ENCODE data around the gene CNPY2. TPM values are rescaled to one million over a fixed set of nuclear protein-coding genes. Genes with fewer than 3 reads are reported as not detected.

CNPY2 gene
- total and polyA plus RNA-seq, 2 of the 13 experiments (the other 11 are each of a cell fraction or from before 2014, with no cell fraction given): 285 to 356 TPM

DNA sequence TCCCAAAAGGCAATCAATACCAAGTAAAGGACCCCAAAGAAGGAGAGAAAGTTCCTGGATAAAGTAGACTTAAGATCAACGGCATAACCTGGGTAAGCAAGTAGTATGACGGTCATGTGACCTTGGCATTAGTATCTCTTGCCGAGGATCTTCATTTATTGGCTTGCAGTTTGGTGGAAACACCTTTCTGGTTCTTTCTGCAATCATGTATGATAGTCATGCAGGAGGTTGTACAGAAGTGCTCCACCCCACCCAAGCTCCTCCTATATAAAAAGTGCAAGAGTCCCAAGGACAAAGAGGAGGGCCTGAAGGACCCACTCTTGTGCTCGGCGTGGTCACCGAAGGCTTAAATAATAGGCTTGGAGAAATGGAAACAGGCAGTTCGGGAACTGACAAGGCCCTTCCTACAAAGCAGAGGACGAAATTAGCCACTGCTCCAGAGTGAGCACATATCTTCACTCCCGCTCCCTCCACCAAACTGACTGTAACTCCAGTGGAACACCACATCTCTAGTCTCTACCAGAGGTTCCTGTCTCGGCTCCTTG, 16.4 kb downstream of the CNPY2 start (continued):
- TF ChIP-seq, protein P1, sequence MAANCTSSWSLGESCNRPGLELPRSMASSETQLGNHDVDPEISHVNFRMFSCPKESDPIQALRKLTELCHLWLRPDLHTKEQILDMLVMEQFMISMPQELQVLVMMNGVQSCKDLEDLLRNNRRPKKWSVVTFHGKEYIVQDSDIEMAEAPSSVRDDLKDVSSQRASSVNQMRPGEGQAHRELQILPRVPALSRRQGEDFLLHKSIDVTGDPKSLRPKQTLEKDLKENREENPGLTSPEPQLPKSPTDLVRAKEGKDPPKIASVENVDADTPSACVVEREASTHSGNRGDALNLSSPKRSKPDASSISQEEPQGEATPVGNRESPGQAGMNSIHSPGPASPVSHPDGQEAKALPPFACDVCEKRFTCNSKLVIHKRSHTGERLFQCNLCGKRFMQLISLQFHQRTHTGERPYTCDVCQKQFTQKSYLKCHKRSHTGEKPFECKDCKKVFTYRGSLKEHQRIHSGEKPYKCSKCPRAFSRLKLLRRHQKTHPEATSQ (CRISPR knock-in tag; IDR thresholded peaks at IDR 0.05; ENCODE audit: borderline replicate concordance): no peak
- peak in 1 of 2 experiments; percentile 38; a peak in 1 of 4 replicates for TF ChIP-seq POLR2A (IDR thresholded peaks at IDR 0.05; ENCODE audit: insufficient read depth in 1 of 2, low read depth in 2 of 2, low read length in 2 of 2)
- TF ChIP-seq NCOA2 (CRISPR knock-in tag; IDR thresholded peaks at IDR 0.05): no peak
- TF ChIP-seq, protein P2, sequence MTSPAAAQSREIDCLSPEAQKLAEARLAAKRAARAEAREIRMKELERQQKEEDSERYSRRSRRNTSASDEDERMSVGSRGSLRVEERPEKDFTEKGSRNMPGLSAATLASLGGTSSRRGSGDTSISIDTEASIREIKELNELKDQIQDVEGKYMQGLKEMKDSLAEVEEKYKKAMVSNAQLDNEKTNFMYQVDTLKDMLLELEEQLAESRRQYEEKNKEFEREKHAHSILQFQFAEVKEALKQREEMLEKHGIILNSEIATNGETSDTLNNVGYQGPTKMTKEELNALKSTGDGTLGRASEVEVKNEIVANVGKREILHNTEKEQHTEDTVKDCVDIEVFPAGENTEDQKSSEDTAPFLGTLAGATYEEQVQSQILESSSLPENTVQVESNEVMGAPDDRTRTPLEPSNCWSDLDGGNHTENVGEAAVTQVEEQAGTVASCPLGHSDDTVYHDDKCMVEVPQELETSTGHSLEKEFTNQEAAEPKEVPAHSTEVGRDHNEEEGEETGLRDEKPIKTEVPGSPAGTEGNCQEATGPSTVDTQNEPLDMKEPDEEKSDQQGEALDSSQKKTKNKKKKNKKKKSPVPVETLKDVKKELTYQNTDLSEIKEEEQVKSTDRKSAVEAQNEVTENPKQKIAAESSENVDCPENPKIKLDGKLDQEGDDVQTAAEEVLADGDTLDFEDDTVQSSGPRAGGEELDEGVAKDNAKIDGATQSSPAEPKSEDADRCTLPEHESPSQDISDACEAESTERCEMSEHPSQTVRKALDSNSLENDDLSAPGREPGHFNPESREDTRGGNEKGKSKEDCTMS (CRISPR knock-in tag; conservative IDR thresholded peaks at IDR 0.05): no peak
- TF ChIP-seq ZNF75D (CRISPR knock-in tag; IDR thresholded peaks at IDR 0.05; ENCODE audit: borderline replicate concordance): no peak
- no peak for TF ChIP-seq NCOR1 (IDR thresholded peaks at IDR 0.05; ENCODE audit: borderline replicate concordance, low read length)
- TF ChIP-seq MYNN (CRISPR knock-in tag; IDR thresholded peaks at IDR 0.05; ENCODE audit: low read depth): no peak

DNA sequence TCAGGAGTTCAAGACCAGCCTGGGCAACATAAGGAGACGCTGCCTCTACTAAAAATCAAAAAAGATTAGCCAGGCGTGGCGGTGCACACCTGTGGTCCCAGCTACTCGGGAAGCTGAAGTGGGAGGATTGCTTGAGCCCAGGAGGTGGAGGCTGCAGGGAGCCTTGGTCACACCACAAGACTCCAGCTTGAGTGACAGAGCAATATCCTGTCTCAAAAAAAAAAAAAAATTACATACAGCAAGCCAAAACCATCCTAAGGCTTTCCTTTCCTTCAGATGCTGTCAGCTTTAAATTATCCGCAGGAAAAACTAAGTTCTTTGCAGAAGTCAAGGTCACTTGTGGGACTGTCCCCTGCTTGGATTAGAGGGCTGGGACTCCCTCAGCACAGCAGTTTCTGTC, 17.0 kb downstream of the CNPY2 start:
- ChIA-PET POLR2A (interaction anchor here (0.8 to 2.8 kb wide), 10 partner anchors 9 to 181 kb away, joined by 3 to 16 read pairs (median 6); partner anchors contain the start of genes ANKRD52, COQ10A, ESYT1 and RNF41), CTCF (ENCODE audit: low intra/inter-chr PET ratio, low total read pairs) (no interaction called here)
- H3K4me3 ChIP-seq (replicated peaks in 1 of 3; ENCODE audit: insufficient read depth in 1 of 3, low read depth in 2 of 3, low read length in 3 of 3): peak overlapping the region; percentile 76 to 97 (median 94); a peak in 5 of 6 replicates
- peak overlapping the region; percentile 96 for H3K27ac ChIP-seq (ENCODE audit: extremely low read length, insufficient read depth, low read length)
- no peak overlapping the region for H2AFZ ChIP-seq (ENCODE audit: low read length)
- H3K4me1 ChIP-seq (ENCODE audit: insufficient read depth, low read length): peaks cover 74% of the 10 kb centered on the region
- FAIRE-seq: no peak
- intact Hi-C loops (cut with micrococcal nuclease; ENCODE audit: unreplicated experiment) (no loop called here), in situ Hi-C loops (cut with HindIII; ENCODE audit: extremely low pct_ligation_motif_present, low pct_unique_long_range_greater_than_20kb) (no loop called here)
- no peak for DNase-seq (ENCODE audit: low spot score)
- H3K9ac ChIP-seq (ENCODE audit: insufficient read depth, low read depth, low read length): peak overlapping the region; percentile 86
- H3K4me2 ChIP-seq (ENCODE audit: low read depth, low read length): peak overlapping the region; percentile 77
- H3K9me3 ChIP-seq (ENCODE audit: low read length): no peaks in the 10 kb centered on the region
- H3K27me3 ChIP-seq (ENCODE audit: control insufficient read depth in 1 of 2, insufficient read depth in 2 of 2, low read length in 2 of 2): no peaks in the 10 kb centered on the region; a peak in 1 of 5 replicates
- WGBS (ENCODE audit: low lambda C conversion rate): 66% methylated on average over 5 of the region's 5 CpGs
- no peaks in the 10 kb centered on the region; the same call in 1 of the 2 replicates for H4K20me1 ChIP-seq (ENCODE audit: insufficient read depth, low read length)
- H3K36me3 ChIP-seq (replicated peaks in 1 of 2; ENCODE audit: control insufficient read depth in 1 of 2, insufficient read depth in 2 of 2, low read length in 2 of 2): peaks cover 2 to 11% of the 10 kb centered on the region in 2 experiments; a peak in 2 of 5 replicates
- no TSS peak for BruUV-seq (replicated peaks)
- peaks cover 52% of the 10 kb centered on the region for H3K79me2 ChIP-seq (ENCODE audit: insufficient read depth, low read length)
- ATAC-seq: no peak
- TF ChIP-seq ZNF431 (CRISPR knock-in tag; IDR thresholded peaks at IDR 0.05; ENCODE audit: borderline replicate concordance, low read depth) (no peak), ZNF563 (CRISPR knock-in tag; IDR thresholded peaks at IDR 0.05) (no peak), PHF5A (CRISPR knock-in tag; IDR thresholded peaks at IDR 0.05; ENCODE audit: low read depth, unreplicated experiment) (no peak), ZKSCAN8 (CRISPR knock-in tag; IDR thresholded peaks at IDR 0.05; ENCODE audit: borderline replicate concordance) (no peak), SNAPC2 (CRISPR knock-in tag; IDR thresholded peaks at IDR 0.05) (no peak), HCFC1 (IDR thresholded peaks at IDR 0.05; ENCODE audit: low read depth, low read length) (no peak), SRY (CRISPR knock-in tag; IDR thresholded peaks at IDR 0.05) (no peak), CBX5 (CRISPR knock-in tag; IDR thresholded peaks at IDR 0.05; ENCODE audit: borderline replicate concordance) (no peak), ZNF598 (CRISPR knock-in tag; IDR thresholded peaks at IDR 0.05; ENCODE audit: borderline replicate concordance) (no peak), ZNF138 (CRISPR knock-in tag; IDR thresholded peaks at IDR 0.05; ENCODE audit: low read depth) (no peak), ASH2L (IDR thresholded peaks at IDR 0.05; ENCODE audit: insufficient read length, low read depth, low read length) (no peak)
- TF ChIP-seq, protein P3, sequence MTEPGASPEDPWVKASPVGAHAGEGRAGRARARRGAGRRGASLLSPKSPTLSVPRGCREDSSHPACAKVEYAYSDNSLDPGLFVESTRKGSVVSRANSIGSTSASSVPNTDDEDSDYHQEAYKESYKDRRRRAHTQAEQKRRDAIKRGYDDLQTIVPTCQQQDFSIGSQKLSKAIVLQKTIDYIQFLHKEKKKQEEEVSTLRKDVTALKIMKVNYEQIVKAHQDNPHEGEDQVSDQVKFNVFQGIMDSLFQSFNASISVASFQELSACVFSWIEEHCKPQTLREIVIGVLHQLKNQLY (CRISPR knock-in tag; IDR thresholded peaks at IDR 0.05): no peak

Measured in HepG2 (cell line).